Muscle layer of duodenum (tissue), 2 donors: ENCODE data around the gene MAML2.

Experiments used
- H3K27ac ChIP-seq: one replicate; pipeline ENCODE4 v1.7.0; 2013; ENCODE audit warnings: mild to moderate bottlenecking, low read length
- H3K27me3 ChIP-seq: one replicate; pipeline ENCODE4 v1.7.0; 2013; ENCODE audit warnings: low read depth, mild to moderate bottlenecking, control low read depth, low read length
- H3K36me3 ChIP-seq, 2 donors: one replicate each; pipeline ENCODE4 v1.7.0; 2013; ENCODE audit warnings: low read length in 2 of 2, control low read depth in 1 of 2, mild to moderate bottlenecking in 1 of 2; ENCODE audit not compliant: insufficient read depth in 2 of 2, control insufficient read depth in 1 of 2
- H3K4me1 ChIP-seq, 2 donors: one replicate each; pipeline ENCODE4 v1.7.0; 2013; ENCODE audit warnings: low read length in 2 of 2, mild to moderate bottlenecking in 2 of 2, control low read depth in 1 of 2, moderate library complexity in 1 of 2; ENCODE audit not compliant: insufficient read depth in 2 of 2, control insufficient read depth in 1 of 2
- H3K4me3 ChIP-seq, 2 donors: one replicate each; pipeline ENCODE4 v1.7.0; 2013; ENCODE audit warnings: low read length in 2 of 2, low read depth in 1 of 2, mild to moderate bottlenecking in 1 of 2
- H3K9me3 ChIP-seq, 2 donors: one replicate each; pipeline ENCODE4 v1.7.0; 2013; ENCODE audit warnings: low read length in 2 of 2, control low read depth in 1 of 2, mild to moderate bottlenecking in 1 of 2; ENCODE audit not compliant: control insufficient read depth in 1 of 2
- donor health status: healthy.

Gene MAML2

GRCh38 chr11:96338910-96339705, 3.9 kb downstream of the MAML2 start:
- peak overlapping the region; percentile 50 for H3K27ac ChIP-seq
- no peaks in the 10 kb centered on the region for H3K27me3 ChIP-seq
- H3K4me1 ChIP-seq, result peaks cover 40 to 41% of the 10 kb centered on the region in 2 donors
- no peaks in the 10 kb centered on the region for H3K9me3 ChIP-seq
- H3K36me3 ChIP-seq, result peaks cover 0 to 10% of the 10 kb centered on the region in 2 donors
- H3K4me3 ChIP-seq, result peak overlapping the region; percentile 85 to 100

GRCh38 chr11:96337541-96338431, 5.2 kb downstream of the MAML2 start:
- Histone ChIP-seq H3K36me3 (peaks cover 0 to 8% of the 10 kb centered on the region in 2 donors), H3K4me3 (peak overlapping the region; percentile 7 to 8)

GRCh38 chr11:96335388-96335787, 7.6 kb downstream of the MAML2 start:
- Histone ChIP-seq H3K36me3 (peaks cover 0 to 5% of the 10 kb centered on the region in 2 donors), H3K4me3 (no peak overlapping the region), H3K4me1 (peaks cover 39 to 41% of the 10 kb centered on the region in 2 donors), H3K9me3 (no peaks in the 10 kb centered on the region), H3K27ac (no peak overlapping the region), H3K27me3 (no peaks in the 10 kb centered on the region)

More at GRCh38 chr11:96337541-96338431, 5.2 kb downstream of the MAML2 start:
- Histone ChIP-seq H3K9me3 (no peaks in the 10 kb centered on the region), H3K27me3 (no peaks in the 10 kb centered on the region), H3K27ac (no peak overlapping the region), H3K4me1 (peaks cover 37 to 43% of the 10 kb centered on the region in 2 donors)

GRCh38 chr11:96334219-96334618, 8.8 kb downstream of the MAML2 start:
- Histone ChIP-seq H3K27ac (no peak overlapping the region), H3K9me3 (no peaks in the 10 kb centered on the region), H3K4me3 (no peak overlapping the region), H3K4me1 (peaks cover 32 to 34% of the 10 kb centered on the region in 2 donors), H3K36me3 (peaks cover 0 to 4% of the 10 kb centered on the region in 2 donors), H3K27me3 (no peaks in the 10 kb centered on the region)

GRCh38 chr11:96333191-96333719, 9.7 kb downstream of the MAML2 start:
- no peak overlapping the region for H3K27ac ChIP-seq
- no peaks in the 10 kb centered on the region for H3K9me3 ChIP-seq
- no peaks in the 10 kb centered on the region for H3K36me3 ChIP-seq
- H3K4me3 ChIP-seq, result no peak overlapping the region
- H3K27me3 ChIP-seq, result no peaks in the 10 kb centered on the region
- peaks cover 23 to 25% of the 10 kb centered on the region in 2 donors for H3K4me1 ChIP-seq

DNA sequence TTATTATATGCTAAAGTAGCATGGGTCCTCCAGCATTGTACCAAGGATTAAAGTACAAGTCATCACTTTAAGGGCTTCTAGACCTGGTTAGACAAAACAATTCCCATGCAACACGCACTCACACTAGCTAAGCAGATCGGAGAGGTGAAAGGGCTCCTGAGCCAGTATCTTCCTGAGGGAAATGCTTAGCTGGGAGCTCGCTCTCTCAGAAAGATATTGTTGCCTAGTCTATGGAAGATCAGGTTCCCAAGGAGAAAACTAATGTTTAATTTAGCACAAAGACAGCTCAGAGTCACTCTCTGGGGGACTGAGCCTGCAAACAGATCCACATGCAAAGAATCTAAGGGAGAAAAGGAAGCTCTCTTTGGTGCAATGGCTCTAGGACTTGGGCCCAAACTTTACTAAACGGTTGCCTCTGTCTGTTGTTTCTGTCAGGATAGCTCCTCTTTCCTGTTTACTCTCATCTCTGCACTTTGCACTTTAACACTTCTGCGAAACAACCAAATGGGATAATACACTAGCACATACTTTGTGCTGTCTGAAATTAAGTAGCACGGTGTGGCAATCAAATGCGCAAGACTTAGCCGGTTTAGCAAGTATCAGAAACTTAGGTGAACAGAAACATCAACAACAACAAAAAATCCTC, 10.7 kb downstream of the MAML2 start:
- Histone ChIP-seq H3K36me3 (no peaks in the 10 kb centered on the region), H3K27ac (no peak overlapping the region), H3K27me3 (no peaks in the 10 kb centered on the region), H3K4me3 (no peak overlapping the region), H3K4me1 (peaks cover 13 to 16% of the 10 kb centered on the region in 2 donors), H3K9me3 (no peaks in the 10 kb centered on the region)

DNA sequence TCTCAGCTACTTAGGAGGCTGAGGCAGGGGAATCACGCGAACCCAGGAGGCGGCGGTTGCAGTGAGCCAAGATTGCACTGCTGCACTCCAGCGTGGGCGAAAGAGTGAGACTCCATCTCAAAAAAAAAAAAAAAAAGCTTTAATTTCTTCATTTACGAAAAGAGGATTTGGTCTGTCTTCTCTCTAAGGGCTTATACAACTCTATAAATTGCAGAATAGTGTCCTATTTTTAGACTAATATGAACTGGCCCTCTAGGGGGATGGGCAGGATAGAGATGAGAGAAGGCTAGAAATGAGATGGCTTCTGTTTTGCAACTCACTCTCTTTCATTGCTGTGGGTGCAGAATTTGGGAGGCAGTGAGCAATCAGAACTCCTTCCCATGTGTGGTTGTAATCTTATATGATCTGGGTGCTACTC, 11.3 kb downstream of the MAML2 start:
- H3K36me3 ChIP-seq, result no peaks in the 10 kb centered on the region
- H3K27ac ChIP-seq, result no peak overlapping the region
- H3K9me3 ChIP-seq, result no peaks in the 10 kb centered on the region
- no peak overlapping the region for H3K4me3 ChIP-seq
- H3K4me1 ChIP-seq, result peaks cover 12 to 16% of the 10 kb centered on the region in 2 donors
- no peaks in the 10 kb centered on the region for H3K27me3 ChIP-seq

DNA sequence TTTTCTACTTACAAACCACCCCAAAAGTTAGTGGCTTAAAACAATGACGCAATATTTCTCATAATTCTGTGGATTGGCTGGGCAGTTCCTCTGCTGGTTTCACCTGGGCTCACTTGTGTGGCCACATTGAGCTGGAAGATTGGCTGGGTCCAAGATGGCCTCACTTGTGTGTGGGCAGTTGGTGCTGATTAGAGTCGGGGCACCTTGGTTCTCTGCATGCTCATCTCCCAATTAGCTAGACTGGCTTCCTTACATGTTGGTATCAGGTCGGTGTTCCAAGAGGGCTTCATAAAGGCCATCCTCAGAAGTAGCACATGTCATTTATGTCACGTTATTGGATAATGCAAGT, 12.5 kb downstream of the MAML2 start:
- Histone ChIP-seq H3K9me3 (no peaks in the 10 kb centered on the region), H3K27ac (no peak overlapping the region), H3K4me3 (no peak overlapping the region), H3K27me3 (no peaks in the 10 kb centered on the region), H3K36me3 (no peaks in the 10 kb centered on the region), H3K4me1 (peaks cover 12 to 21% of the 10 kb centered on the region in 2 donors)

- Histone ChIP-seq H3K4me3 (no peak overlapping the region), H3K27ac (no peak overlapping the region), H3K9me3 (no peaks in the 10 kb centered on the region), H3K4me1 (peaks cover 12 to 26% of the 10 kb centered on the region in 2 donors), H3K36me3 (no peaks in the 10 kb centered on the region), H3K27me3 (no peaks in the 10 kb centered on the region)
These were observed 13.0 kb downstream of the MAML2 start for GRCh38 chr11:96329855-96330510.

- Histone ChIP-seq H3K36me3 (no peaks in the 10 kb centered on the region), H3K4me1 (peaks cover 12 to 27% of the 10 kb centered on the region in 2 donors), H3K27me3 (no peaks in the 10 kb centered on the region), H3K27ac (no peak overlapping the region), H3K9me3 (no peaks in the 10 kb centered on the region), H3K4me3 (no peak overlapping the region)
These were observed 13.6 kb downstream of the MAML2 start for GRCh38 chr11:96329419-96329818.
